NCI-H2227 (cell line): Measurements from ENCODE around the gene BTG4.

Source experiments
- DNase-seq: peaks from one replicate; lab custom pipeline; 2025; ENCODE audit not compliant: unreplicated experiment; lab: John Stamatoyannopoulos, UW

The BTG4 gene

GRCh38 chr11:111538407-111539114 is 26.4 kb upstream of the BTG4 start:
- no peak for DNase-seq

GRCh38 chr11:111537336-111537860 is 25.2 kb upstream of the BTG4 start:
- no peak for DNase-seq

- no peak for DNase-seq
Measured at GRCh38 chr11:111535281-111535680, 23.1 kb upstream of the BTG4 start.

- DNase-seq, result no peak
Measured at GRCh38 chr11:111532365-111532709, 20.2 kb upstream of the BTG4 start.

- DNase-seq, result no peak
Measured at GRCh38 chr11:111531687-111532364, 19.6 kb upstream of the BTG4 start.

- no peak for DNase-seq
Measured at GRCh38 chr11:111531136-111531535, 18.9 kb upstream of the BTG4 start.

GRCh38 chr11:111530091-111530490 is 17.9 kb upstream of the BTG4 start:
- no peak for DNase-seq

- no peak for DNase-seq
Measured at GRCh38 chr11:111528557-111528956, 16.4 kb upstream of the BTG4 start.

- DNase-seq, result no peak
Measured at GRCh38 chr11:111527279-111527678, 15.1 kb upstream of the BTG4 start.

GRCh38 chr11:111526501-111526900 is 14.3 kb upstream of the BTG4 start:
- DNase-seq, result no peak

- DNase-seq, result no peak
Measured at GRCh38 chr11:111525456-111525855, 13.3 kb upstream of the BTG4 start.

GRCh38 chr11:111524056-111524455 is 11.9 kb upstream of the BTG4 start:
- no peak for DNase-seq

GRCh38 chr11:111523343-111523742 is 11.2 kb upstream of the BTG4 start:
- DNase-seq, result no peak

GRCh38 chr11:111522426-111522825 is 10.2 kb upstream of the BTG4 start:
- DNase-seq, result no peak

- no peak for DNase-seq
Measured at GRCh38 chr11:111521135-111521534, 8.9 kb upstream of the BTG4 start.

GRCh38 chr11:111520560-111520959 is 8.4 kb upstream of the BTG4 start:
- no peak for DNase-seq

GRCh38 chr11:111518668-111519067 is 6.5 kb upstream of the BTG4 start:
- no peak for DNase-seq

GRCh38 chr11:111515591-111515990 is 3.4 kb upstream of the BTG4 start:
- DNase-seq, result no peak

GRCh38 chr11:111514216-111515031 is 2.2 kb upstream of the BTG4 start, which contains the start of gene HOATZ:
TSS of gene HOATZ (plus strand) at chr11:111514778. CDS start at chr11:111514785, 7 bp downstream.
- DNase-seq, result peak; percentile 71

GRCh38 chr11:111513240-111513605 is 1.0 kb upstream of the BTG4 start:
- DNase-seq, result no peak

- DNase-seq, result no peak
Measured at GRCh38 chr11:111510311-111510710, 1.9 kb downstream of the BTG4 start.

- DNase-seq, result no peak
Measured at GRCh38 chr11:111502611-111503010, 9.6 kb downstream of the BTG4 start.
